Measurements from ENCODE around the gene DNAH17. TPM values are rescaled to one million over a fixed set of nuclear protein-coding genes. Genes with fewer than 3 reads are reported as not detected.

The DNAH17 gene
- total RNA-seq, 1 donor from 2014 or later = 1.3 TPM

DNA sequence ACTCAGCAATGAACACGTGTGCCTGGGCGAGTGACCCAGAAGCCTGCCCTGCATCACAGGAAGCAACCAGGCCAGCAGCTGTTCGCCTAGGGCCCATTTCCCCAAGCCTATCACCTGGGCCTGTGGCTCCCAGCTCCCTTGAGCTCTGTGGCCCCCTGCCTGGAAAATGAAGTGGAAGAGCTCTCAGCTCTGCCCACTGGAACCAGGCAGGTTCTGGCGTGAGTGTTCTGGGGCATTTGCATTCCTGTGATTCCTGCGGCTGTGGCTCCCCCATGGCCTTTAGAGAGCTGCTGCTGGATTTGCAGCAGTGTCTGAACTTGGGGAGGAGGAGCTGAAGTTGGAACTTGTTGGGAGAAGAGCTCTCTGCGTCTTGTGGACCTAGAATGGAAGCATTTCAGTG lies 175.9 kb downstream of the DNAH17 start:
- no peak for TF ChIP-seq CTCF (IDR thresholded peaks at IDR 0.05; ENCODE audit: partially characterized antibody, unreplicated experiment)
- H3K27me3 Mint-ChIP-seq (ENCODE audit: unreplicated experiment) = no peaks in the 10 kb centered on the region
- H3K4me1 Mint-ChIP-seq (ENCODE audit: low read depth, unreplicated experiment) = peaks cover 24% of the 10 kb centered on the region
- H3K9me3 Mint-ChIP-seq (ENCODE audit: unreplicated experiment) = peaks cover 3% of the 10 kb centered on the region
- no peak overlapping the region for H3K4me3 Mint-ChIP-seq (ENCODE audit: unreplicated experiment)
- peaks cover 4% of the 10 kb centered on the region for H3K36me3 Mint-ChIP-seq (ENCODE audit: unreplicated experiment)
- peak overlapping the region; percentile 44 for H3K27ac Mint-ChIP-seq (ENCODE audit: unreplicated experiment)
- no peak for DNase-seq

- H3K27ac Mint-ChIP-seq (ENCODE audit: unreplicated experiment) = no peak overlapping the region
- H3K27me3 Mint-ChIP-seq (ENCODE audit: unreplicated experiment) = no peaks in the 10 kb centered on the region
- no peak for TF ChIP-seq CTCF (IDR thresholded peaks at IDR 0.05; ENCODE audit: partially characterized antibody, unreplicated experiment)
- peaks cover 4% of the 10 kb centered on the region for H3K36me3 Mint-ChIP-seq (ENCODE audit: unreplicated experiment)
- no peak for DNase-seq
- H3K4me1 Mint-ChIP-seq (ENCODE audit: low read depth, unreplicated experiment) = peaks cover 24% of the 10 kb centered on the region
- H3K4me3 Mint-ChIP-seq (ENCODE audit: unreplicated experiment) = no peak overlapping the region
- H3K9me3 Mint-ChIP-seq (ENCODE audit: unreplicated experiment) = peaks cover 5% of the 10 kb centered on the region
These were observed 176.5 kb downstream of the DNAH17 start for GRCh38 chr17:78400581-78401240.

GRCh38 chr17:78399693-78400144 lies 177.5 kb downstream of the DNAH17 start:
- Mint-ChIP-seq H3K36me3 (ENCODE audit: unreplicated experiment) (peaks cover 4% of the 10 kb centered on the region), H3K9me3 (ENCODE audit: unreplicated experiment) (peaks cover 5% of the 10 kb centered on the region), H3K4me3 (ENCODE audit: unreplicated experiment) (no peak overlapping the region), H3K27ac (ENCODE audit: unreplicated experiment) (no peak overlapping the region), H3K27me3 (ENCODE audit: unreplicated experiment) (no peaks in the 10 kb centered on the region), H3K4me1 (ENCODE audit: low read depth, unreplicated experiment) (peaks cover 24% of the 10 kb centered on the region)
- no peak for TF ChIP-seq CTCF (IDR thresholded peaks at IDR 0.05; ENCODE audit: partially characterized antibody, unreplicated experiment)
- no peak for DNase-seq

- H3K36me3 Mint-ChIP-seq (ENCODE audit: unreplicated experiment) = peaks cover 4% of the 10 kb centered on the region
- no peak overlapping the region for H3K27ac Mint-ChIP-seq (ENCODE audit: unreplicated experiment)
- peaks cover 7% of the 10 kb centered on the region for H3K9me3 Mint-ChIP-seq (ENCODE audit: unreplicated experiment)
- H3K27me3 Mint-ChIP-seq (ENCODE audit: unreplicated experiment) = no peaks in the 10 kb centered on the region
- no peak for DNase-seq
- H3K4me3 Mint-ChIP-seq (ENCODE audit: unreplicated experiment) = no peak overlapping the region
- no peak for TF ChIP-seq CTCF (IDR thresholded peaks at IDR 0.05; ENCODE audit: partially characterized antibody, unreplicated experiment)
- H3K4me1 Mint-ChIP-seq (ENCODE audit: low read depth, unreplicated experiment) = peaks cover 24% of the 10 kb centered on the region
These were observed 178.0 kb downstream of the DNAH17 start for GRCh38 chr17:78399028-78399692.

GRCh38 chr17:78398390-78398789 lies 178.8 kb downstream of the DNAH17 start:
- H3K9me3 Mint-ChIP-seq (ENCODE audit: unreplicated experiment) = peaks cover 7% of the 10 kb centered on the region
- H3K4me3 Mint-ChIP-seq (ENCODE audit: unreplicated experiment) = no peak overlapping the region
- no peak overlapping the region for H3K27ac Mint-ChIP-seq (ENCODE audit: unreplicated experiment)
- H3K36me3 Mint-ChIP-seq (ENCODE audit: unreplicated experiment) = peaks cover 4% of the 10 kb centered on the region
- H3K4me1 Mint-ChIP-seq (ENCODE audit: low read depth, unreplicated experiment) = peaks cover 22% of the 10 kb centered on the region
- TF ChIP-seq CTCF (IDR thresholded peaks at IDR 0.05; ENCODE audit: partially characterized antibody, unreplicated experiment) = no peak
- H3K27me3 Mint-ChIP-seq (ENCODE audit: unreplicated experiment) = no peaks in the 10 kb centered on the region
- no peak for DNase-seq
